ENCODE data around the gene MYT1. TPM values are rescaled to one million over a fixed set of nuclear protein-coding genes. Genes with fewer than 3 reads are reported as not detected.
"Not testable (repeated sequence)": the region's sequence is repeated elsewhere in the genome, so short reads cannot be mapped to it uniquely, and the experiment has no call there.

The MYT1 gene
- polyA plus RNA-seq, 1 donor: 2.6 TPM

- Histone ChIP-seq H3K4me3 (ENCODE audit: low read length) (no peak overlapping the region), H3K36me3 (ENCODE audit: control insufficient read depth, insufficient read depth, low read length) (no peaks in the 10 kb centered on the region), H3K9me3 (ENCODE audit: control insufficient read depth, low read depth, low read length) (no peaks in the 10 kb centered on the region), H3K27ac (ENCODE audit: low read length) (no peak overlapping the region), H3K4me1 (ENCODE audit: control insufficient read depth, insufficient read depth, low read length) (peaks cover 5% of the 10 kb centered on the region), H3K27me3 (ENCODE audit: control insufficient read depth, insufficient read depth, low read length) (no peaks in the 10 kb centered on the region)
- no CpG with 5 or more reads among the region's 2 CpGs for WGBS (ENCODE audit: insufficient coverage, low lambda C conversion rate)
- DNase-seq: no peak
Observed at GRCh38 chr20:64183313-64183712, 19.1 kb downstream of the MYT1 start.

GRCh38 chr20:64184795-64185194 lies 20.5 kb downstream of the MYT1 start:
- Histone ChIP-seq H3K4me3 (ENCODE audit: low read length) (no peak overlapping the region), H3K9me3 (ENCODE audit: control insufficient read depth, low read depth, low read length) (no peaks in the 10 kb centered on the region), H3K36me3 (ENCODE audit: control insufficient read depth, insufficient read depth, low read length) (no peaks in the 10 kb centered on the region), H3K4me1 (ENCODE audit: control insufficient read depth, insufficient read depth, low read length) (peaks cover 16% of the 10 kb centered on the region), H3K27ac (ENCODE audit: low read length) (no peak overlapping the region), H3K27me3 (ENCODE audit: control insufficient read depth, insufficient read depth, low read length) (no peaks in the 10 kb centered on the region)
- DNase-seq: no peak
- WGBS (ENCODE audit: insufficient coverage, low lambda C conversion rate): 100% methylated on average over 1 of the region's 12 CpGs

GRCh38 chr20:64185276-64185900 lies 21.1 kb downstream of the MYT1 start:
- H3K36me3 ChIP-seq (ENCODE audit: control insufficient read depth, insufficient read depth, low read length): no peaks in the 10 kb centered on the region
- peaks cover 21% of the 10 kb centered on the region for H3K4me1 ChIP-seq (ENCODE audit: control insufficient read depth, insufficient read depth, low read length)
- no peak overlapping the region for H3K4me3 ChIP-seq (ENCODE audit: low read length)
- no peak overlapping the region for H3K27ac ChIP-seq (ENCODE audit: low read length)
- H3K27me3 ChIP-seq (ENCODE audit: control insufficient read depth, insufficient read depth, low read length): no peaks in the 10 kb centered on the region
- no peak for DNase-seq
- no CpG with 5 or more reads among the region's 9 CpGs for WGBS (ENCODE audit: insufficient coverage, low lambda C conversion rate)
- H3K9me3 ChIP-seq (ENCODE audit: control insufficient read depth, low read depth, low read length): no peaks in the 10 kb centered on the region

GRCh38 chr20:64186071-64186598 lies 21.9 kb downstream of the MYT1 start:
- no peak for DNase-seq
- Histone ChIP-seq H3K4me1 (ENCODE audit: control insufficient read depth, insufficient read depth, low read length) (peaks cover 21% of the 10 kb centered on the region), H3K36me3 (ENCODE audit: control insufficient read depth, insufficient read depth, low read length) (no peaks in the 10 kb centered on the region), H3K4me3 (ENCODE audit: low read length) (no peak overlapping the region), H3K9me3 (ENCODE audit: control insufficient read depth, low read depth, low read length) (no peaks in the 10 kb centered on the region), H3K27ac (ENCODE audit: low read length) (no peak overlapping the region), H3K27me3 (ENCODE audit: control insufficient read depth, insufficient read depth, low read length) (no peaks in the 10 kb centered on the region)
- WGBS (ENCODE audit: insufficient coverage, low lambda C conversion rate): 100% methylated on average over 2 of the region's 13 CpGs

- DNase-seq; H3K9me3 ChIP-seq (ENCODE audit: control insufficient read depth, low read depth, low read length); H3K36me3 ChIP-seq (ENCODE audit: control insufficient read depth, insufficient read depth, low read length); H3K4me3 ChIP-seq (ENCODE audit: low read length); H3K27ac ChIP-seq (ENCODE audit: low read length); H3K27me3 ChIP-seq (ENCODE audit: control insufficient read depth, insufficient read depth, low read length): not testable (repeated sequence)
- WGBS (ENCODE audit: insufficient coverage, low lambda C conversion rate): no CpG with 5 or more reads among the region's 24 CpGs
- H3K4me1 ChIP-seq (ENCODE audit: control insufficient read depth, insufficient read depth, low read length): peaks cover 21% of the 10 kb centered on the region
Observed at GRCh38 chr20:64187213-64187612, 23.0 kb downstream of the MYT1 start.

- H3K27ac ChIP-seq (ENCODE audit: low read length): no peak overlapping the region
Observed at GRCh38 chr20:64188091-64188490, 23.8 kb downstream of the MYT1 start.

GRCh38 chr20:64188682-64189529 lies 24.7 kb downstream of the MYT1 start:
- Histone ChIP-seq H3K4me1 (ENCODE audit: control insufficient read depth, insufficient read depth, low read length) (peaks cover 21% of the 10 kb centered on the region), H3K9me3 (ENCODE audit: control insufficient read depth, low read depth, low read length) (no peaks in the 10 kb centered on the region), H3K27ac (ENCODE audit: low read length) (peak overlapping the region; percentile 85), H3K4me3 (ENCODE audit: low read length) (no peak overlapping the region), H3K27me3 (ENCODE audit: control insufficient read depth, insufficient read depth, low read length) (no peaks in the 10 kb centered on the region), H3K36me3 (ENCODE audit: control insufficient read depth, insufficient read depth, low read length) (no peaks in the 10 kb centered on the region)
- no CpG with 5 or more reads among the region's 21 CpGs for WGBS (ENCODE audit: insufficient coverage, low lambda C conversion rate)
- peak; percentile 95 to 99 for DNase-seq

More at GRCh38 chr20:64188091-64188490, 23.8 kb downstream of the MYT1 start:
- H3K4me1 ChIP-seq (ENCODE audit: control insufficient read depth, insufficient read depth, low read length): peaks cover 21% of the 10 kb centered on the region
- H3K4me3 ChIP-seq (ENCODE audit: low read length): no peak overlapping the region
- no CpG with 5 or more reads among the region's 4 CpGs for WGBS (ENCODE audit: insufficient coverage, low lambda C conversion rate)
- no peak for DNase-seq
- H3K36me3 ChIP-seq (ENCODE audit: control insufficient read depth, insufficient read depth, low read length): no peaks in the 10 kb centered on the region
- H3K27me3 ChIP-seq (ENCODE audit: control insufficient read depth, insufficient read depth, low read length): no peaks in the 10 kb centered on the region
- H3K9me3 ChIP-seq (ENCODE audit: control insufficient read depth, low read depth, low read length): no peaks in the 10 kb centered on the region

- WGBS (ENCODE audit: insufficient coverage, low lambda C conversion rate): no CpG with 5 or more reads among the region's 5 CpGs
Observed at GRCh38 chr20:64189530-64189966, 25.3 kb downstream of the MYT1 start.

GRCh38 chr20:64189986-64190385 lies 25.7 kb downstream of the MYT1 start:
- H3K27ac ChIP-seq (ENCODE audit: low read length): peak overlapping the region; percentile 77
- H3K27me3 ChIP-seq (ENCODE audit: control insufficient read depth, insufficient read depth, low read length): no peaks in the 10 kb centered on the region
- H3K9me3 ChIP-seq (ENCODE audit: control insufficient read depth, low read depth, low read length): no peaks in the 10 kb centered on the region
- DNase-seq: no peak
- no peak overlapping the region for H3K4me3 ChIP-seq (ENCODE audit: low read length)
- H3K36me3 ChIP-seq (ENCODE audit: control insufficient read depth, insufficient read depth, low read length): no peaks in the 10 kb centered on the region
- WGBS (ENCODE audit: insufficient coverage, low lambda C conversion rate): no CpG with 5 or more reads among the region's 8 CpGs
- H3K4me1 ChIP-seq (ENCODE audit: control insufficient read depth, insufficient read depth, low read length): peaks cover 21% of the 10 kb centered on the region

More at GRCh38 chr20:64189530-64189966, 25.3 kb downstream of the MYT1 start:
- H3K9me3 ChIP-seq (ENCODE audit: control insufficient read depth, low read depth, low read length): no peaks in the 10 kb centered on the region
- H3K4me1 ChIP-seq (ENCODE audit: control insufficient read depth, insufficient read depth, low read length): peaks cover 21% of the 10 kb centered on the region
- H3K36me3 ChIP-seq (ENCODE audit: control insufficient read depth, insufficient read depth, low read length): no peaks in the 10 kb centered on the region
- DNase-seq: no peak
- H3K27ac ChIP-seq (ENCODE audit: low read length): peak overlapping the region; percentile 77
- H3K27me3 ChIP-seq (ENCODE audit: control insufficient read depth, insufficient read depth, low read length): no peaks in the 10 kb centered on the region
- no peak overlapping the region for H3K4me3 ChIP-seq (ENCODE audit: low read length)

- DNase-seq: no peak
- no peaks in the 10 kb centered on the region for H3K27me3 ChIP-seq (ENCODE audit: control insufficient read depth, insufficient read depth, low read length)
- no peaks in the 10 kb centered on the region for H3K9me3 ChIP-seq (ENCODE audit: control insufficient read depth, low read depth, low read length)
- WGBS (ENCODE audit: insufficient coverage, low lambda C conversion rate): no CpG with 5 or more reads among the region's 4 CpGs
- H3K4me1 ChIP-seq (ENCODE audit: control insufficient read depth, insufficient read depth, low read length): peaks cover 21% of the 10 kb centered on the region
- no peak overlapping the region for H3K4me3 ChIP-seq (ENCODE audit: low read length)
- no peak overlapping the region for H3K27ac ChIP-seq (ENCODE audit: low read length)
- H3K36me3 ChIP-seq (ENCODE audit: control insufficient read depth, insufficient read depth, low read length): no peaks in the 10 kb centered on the region
Observed at GRCh38 chr20:64191002-64191401, 26.8 kb downstream of the MYT1 start.

All from large intestine (tissue), 3 donors.